SU-DHL-6 (cell line): Measurements from ENCODE around the gene SRD5A1.

Experiments
- H2AFZ ChIP-seq: fragments of 200-600 bp; sonication (generic); 2 replicates; pipeline ENCODE4 v1.6.1; 2014; ENCODE audit warnings: low read depth, mild to moderate bottlenecking, moderate library complexity, mixed read lengths, antibody characterized with exemption, low read length; ENCODE audit not compliant: severe bottlenecking
- H3F3A ChIP-seq: fragments of 200-600 bp; shearing (Covaris generic); 2 replicates; pipeline ENCODE4 v1.6.0; 2016; ENCODE audit warnings: antibody characterized with exemption, mild to moderate bottlenecking; ENCODE audit not compliant: insufficient read depth
- H3K27ac ChIP-seq: fragments of 200-600 bp; sonication (generic); 2 replicates; pipeline ENCODE4 v1.5.1; 2016; ENCODE audit warnings: low read depth, mild to moderate bottlenecking, low read length, moderate library complexity, mixed read lengths
- H3K27me3 ChIP-seq: fragments of 200-600 bp; sonication (generic), shearing (Covaris generic); 2 replicates; pipeline ENCODE4 v1.6.0; 2014; ENCODE audit warnings: mild to moderate bottlenecking, low read length
- H3K36me3 ChIP-seq: fragments of 200-600 bp; sonication (generic); 2 replicates; pipeline ENCODE4 v1.6.1; 2014; ENCODE audit warnings: mild to moderate bottlenecking, low read length, mixed read lengths
- H3K4me2 ChIP-seq: fragments of 300-600, 200-600 bp; shearing (Covaris generic), sonication (generic); 2 replicates; pipeline ENCODE4 v1.6.0; 2014; ENCODE audit warnings: low read length, low read depth, mild to moderate bottlenecking; ENCODE audit not compliant: poor library complexity, severe bottlenecking
- H3K4me3 ChIP-seq: fragments of 200-600 bp; sonication (generic); 2 replicates; pipeline ENCODE4 v1.5.1; 2014; ENCODE audit warnings: antibody characterized with exemption, low read length, mild to moderate bottlenecking, mixed read lengths; ENCODE audit not compliant: insufficient read depth, poor library complexity, severe bottlenecking
- H3K79me2 ChIP-seq: fragments of 200-600 bp; sonication (generic); 2 replicates; pipeline ENCODE4 v1.6.1; 2014; ENCODE audit warnings: mild to moderate bottlenecking, low read length, moderate library complexity; ENCODE audit not compliant: insufficient read depth
- H3K9ac ChIP-seq: fragments of 200-600 bp; sonication (generic); 2 replicates; pipeline ENCODE4 v1.7.0; 2014; ENCODE audit warnings: mild to moderate bottlenecking, low read length
- H3K9me2 ChIP-seq: fragments of 200-600 bp; sonication (generic); replicated peaks from 2 replicates; pipeline ENCODE4 v1.6.1; 2014; ENCODE audit warnings: low read length; ENCODE audit not compliant: insufficient read depth
- H3K9me3 ChIP-seq: fragments of 200-600 bp; sonication (generic); 2 replicates; pipeline ENCODE4 v1.6.1; 2014; ENCODE audit warnings: low read length, mixed read lengths; ENCODE audit not compliant: insufficient read depth
- H4K20me1 ChIP-seq: fragments of 200-600 bp; sonication (generic); 2 replicates; pipeline ENCODE4 v1.6.1; 2014; ENCODE audit warnings: low read depth, mild to moderate bottlenecking, antibody characterized with exemption, low read length, moderate library complexity, mixed read lengths
- EZH2phosphoT487 ChIP-seq: fragments of 200-600 bp; sonication (generic), shearing (Covaris generic); conservative IDR thresholded peaks from 2 replicates; pipeline ENCODE4 v1.6.1; 2018; ENCODE audit warnings: mild to moderate bottlenecking, antibody characterized with exemption, low read length, moderate library complexity, mixed read lengths
- TF ChIP-seq, protein P1 (sequence below): fragments of 200-600 bp; sonication (generic); IDR thresholded peaks from one replicate; pipeline ENCODE4 v1.5.1; 2017; ENCODE audit warnings: antibody characterized with exemption, mild to moderate bottlenecking, low read length, moderate library complexity; ENCODE audit not compliant: insufficient read depth, poor library complexity, severe bottlenecking

The SRD5A1 gene

DNA sequence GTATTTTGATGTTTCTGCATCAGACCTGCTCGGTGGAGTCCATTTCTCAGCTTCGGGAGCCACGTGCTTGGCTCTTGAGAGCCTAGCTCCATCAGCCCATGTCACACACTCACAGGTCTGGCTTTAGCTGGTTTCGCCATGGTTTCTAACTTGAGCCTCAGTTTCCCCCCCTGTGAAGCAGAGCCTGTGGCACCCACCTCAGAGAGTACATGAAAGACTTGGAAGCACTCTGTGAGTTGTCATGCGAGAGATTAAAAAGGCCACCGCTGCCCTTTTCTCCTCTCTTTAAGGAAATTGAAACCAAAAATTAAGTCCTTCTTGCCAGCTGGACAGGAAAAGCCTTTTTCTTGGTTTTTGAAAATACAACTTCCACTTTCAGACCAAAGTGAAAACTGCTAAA lies 88.8 kb downstream of the SRD5A1 start:
- peaks cover 38% of the 10 kb centered on the region for H3F3A ChIP-seq
- H3K9ac ChIP-seq, result peak overlapping the region; percentile 48
- H3K4me2 ChIP-seq, result peak overlapping the region; percentile 88
- TF ChIP-seq, protein P1, sequence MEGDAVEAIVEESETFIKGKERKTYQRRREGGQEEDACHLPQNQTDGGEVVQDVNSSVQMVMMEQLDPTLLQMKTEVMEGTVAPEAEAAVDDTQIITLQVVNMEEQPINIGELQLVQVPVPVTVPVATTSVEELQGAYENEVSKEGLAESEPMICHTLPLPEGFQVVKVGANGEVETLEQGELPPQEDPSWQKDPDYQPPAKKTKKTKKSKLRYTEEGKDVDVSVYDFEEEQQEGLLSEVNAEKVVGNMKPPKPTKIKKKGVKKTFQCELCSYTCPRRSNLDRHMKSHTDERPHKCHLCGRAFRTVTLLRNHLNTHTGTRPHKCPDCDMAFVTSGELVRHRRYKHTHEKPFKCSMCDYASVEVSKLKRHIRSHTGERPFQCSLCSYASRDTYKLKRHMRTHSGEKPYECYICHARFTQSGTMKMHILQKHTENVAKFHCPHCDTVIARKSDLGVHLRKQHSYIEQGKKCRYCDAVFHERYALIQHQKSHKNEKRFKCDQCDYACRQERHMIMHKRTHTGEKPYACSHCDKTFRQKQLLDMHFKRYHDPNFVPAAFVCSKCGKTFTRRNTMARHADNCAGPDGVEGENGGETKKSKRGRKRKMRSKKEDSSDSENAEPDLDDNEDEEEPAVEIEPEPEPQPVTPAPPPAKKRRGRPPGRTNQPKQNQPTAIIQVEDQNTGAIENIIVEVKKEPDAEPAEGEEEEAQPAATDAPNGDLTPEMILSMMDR, result no peak
- no peak for TF ChIP-seq EZH2phosphoT487
- H3K9me2 ChIP-seq, result no peaks in the 10 kb centered on the region
- H3K9me3 ChIP-seq, result no peaks in the 10 kb centered on the region
- H3K27ac ChIP-seq, result peak overlapping the region; percentile 83
- H3K4me3 ChIP-seq, result peak overlapping the region; percentile 38
- no peaks in the 10 kb centered on the region for H3K27me3 ChIP-seq
- H4K20me1 ChIP-seq, result peaks cover 20% of the 10 kb centered on the region; the same call in 1 of the 2 replicates
- H3K36me3 ChIP-seq, result no peaks in the 10 kb centered on the region
- peaks cover 96% of the 10 kb centered on the region for H3K79me2 ChIP-seq
- no peak overlapping the region for H2AFZ ChIP-seq

DNA sequence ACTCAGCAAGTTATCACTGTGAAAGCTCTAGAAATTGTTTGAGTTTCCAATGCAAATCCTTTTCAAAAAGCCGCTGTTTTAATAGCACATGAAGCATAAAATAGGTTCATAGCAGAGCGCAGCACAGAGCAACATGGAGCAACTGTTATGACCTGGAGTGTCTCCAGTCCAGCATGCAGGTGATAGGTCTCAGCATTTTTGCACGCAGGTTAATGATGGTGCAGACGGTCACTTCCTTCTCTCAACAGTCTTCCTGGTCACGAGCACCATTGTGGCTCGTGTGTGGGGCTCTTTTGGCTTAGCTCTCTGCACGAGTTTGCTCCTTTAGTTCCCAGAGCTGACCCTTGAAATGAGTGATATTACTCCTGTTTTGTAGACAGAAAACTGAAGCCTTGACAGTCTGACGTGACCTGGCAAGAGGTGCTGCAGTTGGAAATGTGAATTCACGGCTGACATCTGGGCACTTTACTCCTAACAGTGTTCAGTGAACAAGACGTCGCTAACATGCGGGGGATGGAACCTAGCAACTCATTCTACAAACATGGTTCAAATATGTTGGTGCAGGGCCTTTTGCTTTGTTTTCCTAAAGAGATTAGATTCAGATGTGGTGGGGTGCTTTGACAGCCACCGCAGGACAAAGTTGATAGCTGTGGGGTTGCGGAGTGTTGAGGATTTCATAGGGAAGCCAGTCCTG lies 90.0 kb downstream of the SRD5A1 start:
- Histone ChIP-seq H3K9ac (no peak overlapping the region), H3F3A (peaks cover 46% of the 10 kb centered on the region), H3K79me2 (peaks cover 96% of the 10 kb centered on the region), H3K27me3 (no peaks in the 10 kb centered on the region), H3K4me2 (peak overlapping the region; percentile 88), H3K9me2 (no peaks in the 10 kb centered on the region), H3K4me3 (no peak overlapping the region), H3K9me3 (no peaks in the 10 kb centered on the region), H3K36me3 (no peaks in the 10 kb centered on the region), H3K27ac (peak overlapping the region; percentile 83), H4K20me1 (peaks cover 8% of the 10 kb centered on the region; the same call in 1 of the 2 replicates), H2AFZ (no peak overlapping the region)
- TF ChIP-seq, protein P1, result no peak
- TF ChIP-seq EZH2phosphoT487, result no peak

DNA sequence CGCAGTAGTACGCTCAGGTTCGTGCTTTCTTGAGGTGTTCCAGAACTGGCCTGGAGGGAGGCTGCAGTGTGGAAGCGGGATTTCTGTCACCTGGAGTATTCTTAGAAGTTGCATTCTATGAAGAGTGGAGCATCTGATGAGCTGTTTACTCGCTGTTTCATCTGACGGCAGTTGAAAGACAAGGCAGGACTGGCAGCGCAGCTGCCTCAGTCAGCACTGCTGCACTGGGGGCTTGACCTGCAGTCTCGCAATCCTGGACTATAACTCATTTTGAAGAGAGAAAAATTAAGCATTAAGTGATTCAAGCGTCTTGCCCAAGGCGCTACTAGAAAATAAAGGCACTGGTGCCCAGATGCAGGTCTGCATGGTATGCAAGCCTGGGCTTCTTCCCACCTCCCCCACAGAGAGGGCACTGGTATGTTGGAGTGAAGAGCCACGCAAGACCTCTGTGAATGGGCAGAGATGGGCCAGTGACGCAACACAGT lies 90.6 kb downstream of the SRD5A1 start:
- Histone ChIP-seq H3K79me2 (peaks cover 96% of the 10 kb centered on the region), H3K4me3 (no peak overlapping the region), H3K36me3 (no peaks in the 10 kb centered on the region), H3F3A (peaks cover 45% of the 10 kb centered on the region), H3K27ac (no peak overlapping the region), H3K9me2 (no peaks in the 10 kb centered on the region), H3K4me2 (no peak overlapping the region), H3K9me3 (no peaks in the 10 kb centered on the region), H2AFZ (no peak overlapping the region), H3K9ac (no peak overlapping the region), H4K20me1 (peaks cover 4% of the 10 kb centered on the region; the same call in 1 of the 2 replicates), H3K27me3 (no peaks in the 10 kb centered on the region)
- TF ChIP-seq, protein P1, result no peak
- no peak for TF ChIP-seq EZH2phosphoT487
